ENCODE measurements around the gene SLC25A43. TPM values are rescaled to one million over a fixed set of nuclear protein-coding genes. Genes with fewer than 3 reads are reported as not detected.
A peak's percentile ranks its signal among the peaks of the same experiment; 100 is the strongest.
"Not testable (repeated sequence)": the region's sequence is repeated elsewhere in the genome, so short reads cannot be mapped to it uniquely, and the experiment has no call there.

SLC25A43 gene
- total RNA-seq, 1 donor from 2014 or later = 10.7 TPM

GRCh38 chrX:119482481-119483480 is 83.6 kb downstream of the SLC25A43 start:
- no peaks in the 10 kb centered on the region for H3K9me3 Mint-ChIP-seq
- H3K4me3 Mint-ChIP-seq = peak overlapping the region; percentile 74
- intact Hi-C loops (cut with micrococcal nuclease) = loop anchor here (1.0 to 10.0 kb wide), 2 partner anchors 14 to 122 kb away; partner anchors contain the start of genes NKRF and SLC25A5
- peak; percentile 90 for DNase-seq
- peak overlapping the region; percentile 79 for H3K27ac Mint-ChIP-seq
- H3K4me1 Mint-ChIP-seq = peaks cover 6% of the 10 kb centered on the region
- H3K27me3 Mint-ChIP-seq = no peaks in the 10 kb centered on the region
- no peaks in the 10 kb centered on the region for H3K36me3 Mint-ChIP-seq (ENCODE audit: low read depth)

- no peak overlapping the region for H3K27ac Mint-ChIP-seq
- no peaks in the 10 kb centered on the region for H3K36me3 Mint-ChIP-seq (ENCODE audit: low read depth)
- H3K4me1 Mint-ChIP-seq = peaks cover 4% of the 10 kb centered on the region
- DNase-seq = no peak
- H3K4me3 Mint-ChIP-seq = no peak overlapping the region
- no peaks in the 10 kb centered on the region for H3K27me3 Mint-ChIP-seq
- H3K9me3 Mint-ChIP-seq = no peaks in the 10 kb centered on the region
- intact Hi-C loops (cut with micrococcal nuclease) = loop anchor here (5.0 to 10.0 kb wide), 2 partner anchors 118 to 396 kb away; partner anchors contain the start of gene NKRF
Measured at GRCh38 chrX:119486745-119487144, 87.6 kb downstream of the SLC25A43 start.

DNA sequence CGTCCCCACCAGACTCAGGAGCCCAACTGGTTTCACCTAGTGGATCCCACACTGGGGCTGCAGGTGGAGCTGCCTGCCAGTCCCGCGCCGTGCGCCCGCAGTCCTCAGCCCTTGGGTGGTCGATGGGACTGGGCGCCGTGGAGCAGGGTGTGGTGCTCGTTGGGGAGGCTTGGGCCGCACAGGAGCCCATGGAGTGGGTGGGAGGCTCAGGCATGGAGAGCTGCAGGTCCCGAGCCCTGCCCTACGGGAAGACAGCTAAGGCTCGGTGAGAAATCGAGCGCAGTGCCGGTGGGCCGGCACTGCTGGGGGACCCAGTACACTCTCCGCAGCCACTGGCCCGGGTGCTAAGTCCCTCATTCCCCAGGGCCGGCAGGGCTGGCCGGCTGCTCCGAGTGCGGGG is 88.6 kb downstream of the SLC25A43 start:
- not testable (repeated sequence) for H3K4me3 Mint-ChIP-seq; H3K27ac Mint-ChIP-seq; DNase-seq; H3K4me1 Mint-ChIP-seq; H3K27me3 Mint-ChIP-seq; H3K9me3 Mint-ChIP-seq; H3K36me3 Mint-ChIP-seq (ENCODE audit: low read depth)
- intact Hi-C loops (cut with micrococcal nuclease) = loop anchor here (5.0 to 10.0 kb wide), 2 partner anchors 117 to 395 kb away; partner anchors contain the start of gene NKRF

DNA sequence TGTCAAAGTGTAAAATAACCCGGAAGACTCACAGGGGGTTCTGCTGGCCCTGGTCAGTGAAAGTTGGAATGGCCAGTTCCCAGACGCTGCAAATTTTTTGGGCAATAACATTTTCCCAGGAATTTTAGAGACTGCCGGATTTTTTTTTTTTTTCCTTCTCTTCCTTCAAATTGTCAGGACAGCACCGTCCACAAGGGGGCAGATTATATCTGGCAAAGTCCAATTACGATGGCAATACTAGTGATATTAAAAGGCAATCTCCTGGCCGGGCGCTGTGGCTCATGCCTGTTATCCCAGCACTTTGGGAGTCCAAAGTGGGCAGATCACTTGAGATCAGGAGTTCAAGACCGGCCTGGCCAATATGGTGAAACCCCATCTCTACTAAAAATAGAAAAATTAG is 89.6 kb downstream of the SLC25A43 start:
- Mint-ChIP-seq H3K4me3 (no peak overlapping the region), H3K27ac (no peak overlapping the region), H3K36me3 (ENCODE audit: low read depth) (no peaks in the 10 kb centered on the region), H3K27me3 (no peaks in the 10 kb centered on the region), H3K9me3 (no peaks in the 10 kb centered on the region), H3K4me1 (no peaks in the 10 kb centered on the region)
- intact Hi-C loops (cut with micrococcal nuclease) = loop anchor here (5.0 to 10.0 kb wide), 2 partner anchors 116 to 394 kb away; partner anchors contain the start of gene NKRF
- DNase-seq = peak; percentile 74

GRCh38 chrX:119489212-119490074 is 90.3 kb downstream of the SLC25A43 start:
- H3K4me3 Mint-ChIP-seq = no peak overlapping the region
- no peak for DNase-seq
- intact Hi-C loops (cut with micrococcal nuclease) = loop anchor here (5.0 to 10.0 kb wide), 2 partner anchors 115 to 393 kb away; partner anchors contain the start of gene NKRF
- no peak overlapping the region for H3K27ac Mint-ChIP-seq
- no peaks in the 10 kb centered on the region for H3K9me3 Mint-ChIP-seq
- H3K4me1 Mint-ChIP-seq = no peaks in the 10 kb centered on the region
- no peaks in the 10 kb centered on the region for H3K36me3 Mint-ChIP-seq (ENCODE audit: low read depth)
- H3K27me3 Mint-ChIP-seq = no peaks in the 10 kb centered on the region

- no peaks in the 10 kb centered on the region for H3K36me3 Mint-ChIP-seq (ENCODE audit: low read depth)
- peaks cover 7% of the 10 kb centered on the region for H3K4me1 Mint-ChIP-seq
- H3K9me3 Mint-ChIP-seq = no peaks in the 10 kb centered on the region
Measured at GRCh38 chrX:119492463-119492862, 93.3 kb downstream of the SLC25A43 start.

GRCh38 chrX:119493851-119494495 is 94.8 kb downstream of the SLC25A43 start:
- H3K9me3 Mint-ChIP-seq; H3K36me3 Mint-ChIP-seq (ENCODE audit: low read depth); H3K27ac Mint-ChIP-seq; H3K4me1 Mint-ChIP-seq; H3K27me3 Mint-ChIP-seq; intact Hi-C loops (cut with micrococcal nuclease); DNase-seq; H3K4me3 Mint-ChIP-seq: not testable (repeated sequence)

More at GRCh38 chrX:119492463-119492862, 93.3 kb downstream of the SLC25A43 start:
- DNase-seq = no peak
- H3K27me3 Mint-ChIP-seq = no peaks in the 10 kb centered on the region
- H3K4me3 Mint-ChIP-seq = no peak overlapping the region
- H3K27ac Mint-ChIP-seq = no peak overlapping the region
- intact Hi-C loops (cut with micrococcal nuclease) = no loop called here

DNA sequence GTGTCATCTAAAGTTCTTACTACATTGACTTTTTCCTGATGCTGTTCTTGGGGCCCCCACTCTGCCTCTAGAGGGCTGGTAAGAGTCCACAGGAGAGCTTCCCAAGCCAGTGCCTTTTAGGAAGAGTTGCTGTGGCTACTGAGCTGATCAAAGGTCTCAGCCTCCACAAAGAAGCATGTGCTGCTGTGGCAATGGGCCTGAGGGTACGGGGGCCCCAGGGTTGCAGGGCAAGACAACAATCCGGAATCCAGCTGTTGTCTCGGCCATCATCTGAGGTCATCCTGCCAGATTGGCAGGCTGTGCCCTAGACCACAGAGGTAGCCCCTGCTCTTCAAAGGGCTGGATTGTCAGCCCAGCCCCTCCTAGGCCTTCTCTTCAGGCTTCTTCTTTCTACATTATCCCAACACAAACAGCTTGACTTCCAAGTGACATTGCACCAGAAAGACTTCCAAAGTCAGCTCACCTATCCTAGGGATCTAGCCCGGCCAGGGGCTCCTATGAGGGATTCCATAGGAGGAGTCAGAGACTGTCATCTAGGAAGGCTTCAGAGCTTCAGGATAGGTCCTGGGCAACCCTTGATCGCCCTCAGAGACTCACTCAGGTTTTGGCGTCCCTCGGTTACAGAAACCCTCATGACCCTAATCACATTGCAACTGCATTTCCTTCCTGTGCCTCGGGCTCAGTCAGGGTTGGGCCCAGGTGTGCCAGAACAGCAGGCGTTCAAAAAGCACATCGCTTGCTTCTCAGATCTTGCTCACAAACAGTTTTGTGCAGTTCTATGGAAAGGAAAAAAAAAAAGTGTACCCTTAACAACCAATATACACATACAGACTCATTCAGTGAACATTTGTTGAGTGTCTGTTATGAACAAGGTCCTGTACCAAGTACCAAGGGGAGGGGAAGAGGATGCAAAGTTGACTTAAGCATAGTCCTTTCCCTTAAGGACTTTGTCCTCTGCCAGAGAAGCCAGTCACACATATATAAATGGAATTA is 96.9 kb downstream of the SLC25A43 start:
- H3K27ac Mint-ChIP-seq = no peak overlapping the region
- intact Hi-C loops (cut with micrococcal nuclease) = no loop called here
- H3K9me3 Mint-ChIP-seq = no peaks in the 10 kb centered on the region
- H3K36me3 Mint-ChIP-seq (ENCODE audit: low read depth) = no peaks in the 10 kb centered on the region
- H3K4me1 Mint-ChIP-seq = peaks cover 7% of the 10 kb centered on the region
- DNase-seq = peak; percentile 54
- H3K4me3 Mint-ChIP-seq = no peak overlapping the region
- H3K27me3 Mint-ChIP-seq = no peaks in the 10 kb centered on the region

DNA sequence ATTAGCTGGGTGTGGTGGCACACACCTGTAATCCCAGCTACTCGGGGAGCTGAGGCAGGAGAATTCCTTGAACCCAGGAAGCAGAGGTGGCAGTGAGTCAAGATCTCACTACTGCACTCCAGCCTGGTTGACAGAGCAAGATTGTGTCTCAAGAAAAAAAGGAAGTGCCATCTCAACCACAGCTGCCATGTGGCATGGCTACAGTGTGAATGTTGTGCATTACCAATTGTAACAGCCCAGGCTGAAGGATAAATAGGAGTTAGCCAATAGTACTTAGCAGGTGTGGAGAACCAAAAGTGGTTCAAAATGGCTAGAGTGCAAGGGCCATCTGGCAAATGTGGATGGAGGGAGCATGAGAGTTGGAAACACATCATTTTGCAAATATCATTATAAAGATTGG is 98.0 kb downstream of the SLC25A43 start:
- H3K27me3 Mint-ChIP-seq = no peaks in the 10 kb centered on the region
- H3K4me1 Mint-ChIP-seq = peaks cover 8% of the 10 kb centered on the region
- intact Hi-C loops (cut with micrococcal nuclease) = no loop called here

GRCh38 chrX:119500061-119500800 is 101.1 kb downstream of the SLC25A43 start:
- Mint-ChIP-seq H3K9me3 (no peaks in the 10 kb centered on the region), H3K36me3 (ENCODE audit: low read depth) (no peaks in the 10 kb centered on the region), H3K4me1 (peaks cover 10% of the 10 kb centered on the region), H3K27ac (no peak overlapping the region), H3K27me3 (no peaks in the 10 kb centered on the region), H3K4me3 (no peak overlapping the region)
- intact Hi-C loops (cut with micrococcal nuclease) = no loop called here
- no peak for DNase-seq

More for the DNA sequence above, 98.0 kb downstream of the SLC25A43 start:
- no peak overlapping the region for H3K27ac Mint-ChIP-seq
- no peaks in the 10 kb centered on the region for H3K36me3 Mint-ChIP-seq (ENCODE audit: low read depth)
- no peak overlapping the region for H3K4me3 Mint-ChIP-seq
- no peaks in the 10 kb centered on the region for H3K9me3 Mint-ChIP-seq
- no peak for DNase-seq

- H3K36me3 Mint-ChIP-seq (ENCODE audit: low read depth) = no peaks in the 10 kb centered on the region
- H3K27ac Mint-ChIP-seq = no peak overlapping the region
- intact Hi-C loops (cut with micrococcal nuclease) = no loop called here
- no peak overlapping the region for H3K4me3 Mint-ChIP-seq
- peaks cover 5% of the 10 kb centered on the region for H3K4me1 Mint-ChIP-seq
- H3K27me3 Mint-ChIP-seq = no peaks in the 10 kb centered on the region
- H3K9me3 Mint-ChIP-seq = no peaks in the 10 kb centered on the region
- no peak for DNase-seq
Measured at GRCh38 chrX:119501511-119502148, 102.5 kb downstream of the SLC25A43 start.
